ENCODE measurements around the gene DDO. TPM values are rescaled to one million over a fixed set of nuclear protein-coding genes. Genes with fewer than 3 reads are reported as not detected.
A peak's percentile ranks its signal among the peaks of the same experiment; 100 is the strongest.

The DDO gene
- total RNA-seq, 6 donors from 2014 or later, result 1.4 to 7.6 (median 3.2) TPM

DNA sequence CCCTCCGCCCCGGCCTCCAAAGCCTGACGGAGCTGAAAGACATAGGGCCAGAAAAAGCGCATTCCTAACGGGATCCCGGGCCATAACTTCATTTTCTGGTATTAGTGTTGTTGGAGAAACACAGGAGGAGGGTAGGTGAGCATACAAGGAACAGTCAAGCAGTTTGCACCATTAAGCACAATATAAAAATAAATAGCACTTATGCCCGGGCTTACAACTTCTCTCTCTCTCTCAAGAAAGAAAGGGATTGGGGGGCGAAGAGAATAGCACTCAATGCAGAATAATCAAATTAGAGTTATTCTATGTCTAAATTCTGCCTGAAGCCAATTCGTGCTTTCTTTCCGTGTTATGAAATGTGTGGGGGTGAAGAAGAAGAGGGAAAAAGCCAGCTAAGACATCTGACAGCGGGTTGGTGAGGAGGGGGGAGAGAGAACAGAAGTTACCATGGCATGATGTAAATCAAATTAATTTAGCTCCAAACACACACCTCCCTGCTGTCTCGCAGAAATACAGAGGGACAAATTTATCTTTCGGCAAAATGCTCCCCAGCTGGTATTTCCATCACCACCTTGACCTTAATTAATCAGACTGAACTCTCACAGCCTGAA lies 56.7 kb downstream of the DDO start:
- no peak for ATAC-seq (ENCODE audit: low FRiP score in 2 of 2)
- Histone ChIP-seq H3K27ac (peak overlapping the region; percentile 66 to 82 (median 79)), H3K4me1 (peaks cover 0 to 6% (median 6%) of the 10 kb centered on the region in 4 donors), H3K9me3 (no peaks in the 10 kb centered on the region), H3K27me3 (peaks cover 0 to 7% (median 3%) of the 10 kb centered on the region in 4 donors), H3K4me3 (peak overlapping the region; percentile 21 to 62 (median 54)), H3K36me3 (no peaks in the 10 kb centered on the region)
- TF ChIP-seq POLR2AphosphoS5 (IDR thresholded peaks at IDR 0.05), result no peak
- TF ChIP-seq, protein P1, sequence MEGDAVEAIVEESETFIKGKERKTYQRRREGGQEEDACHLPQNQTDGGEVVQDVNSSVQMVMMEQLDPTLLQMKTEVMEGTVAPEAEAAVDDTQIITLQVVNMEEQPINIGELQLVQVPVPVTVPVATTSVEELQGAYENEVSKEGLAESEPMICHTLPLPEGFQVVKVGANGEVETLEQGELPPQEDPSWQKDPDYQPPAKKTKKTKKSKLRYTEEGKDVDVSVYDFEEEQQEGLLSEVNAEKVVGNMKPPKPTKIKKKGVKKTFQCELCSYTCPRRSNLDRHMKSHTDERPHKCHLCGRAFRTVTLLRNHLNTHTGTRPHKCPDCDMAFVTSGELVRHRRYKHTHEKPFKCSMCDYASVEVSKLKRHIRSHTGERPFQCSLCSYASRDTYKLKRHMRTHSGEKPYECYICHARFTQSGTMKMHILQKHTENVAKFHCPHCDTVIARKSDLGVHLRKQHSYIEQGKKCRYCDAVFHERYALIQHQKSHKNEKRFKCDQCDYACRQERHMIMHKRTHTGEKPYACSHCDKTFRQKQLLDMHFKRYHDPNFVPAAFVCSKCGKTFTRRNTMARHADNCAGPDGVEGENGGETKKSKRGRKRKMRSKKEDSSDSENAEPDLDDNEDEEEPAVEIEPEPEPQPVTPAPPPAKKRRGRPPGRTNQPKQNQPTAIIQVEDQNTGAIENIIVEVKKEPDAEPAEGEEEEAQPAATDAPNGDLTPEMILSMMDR (IDR thresholded peaks at IDR 0.05), result no peak
- WGBS, 2 donors, result 56 to 57% methylated on average over 12 to 13 of the region's 13 CpGs
- no peak for DNase-seq

DNA sequence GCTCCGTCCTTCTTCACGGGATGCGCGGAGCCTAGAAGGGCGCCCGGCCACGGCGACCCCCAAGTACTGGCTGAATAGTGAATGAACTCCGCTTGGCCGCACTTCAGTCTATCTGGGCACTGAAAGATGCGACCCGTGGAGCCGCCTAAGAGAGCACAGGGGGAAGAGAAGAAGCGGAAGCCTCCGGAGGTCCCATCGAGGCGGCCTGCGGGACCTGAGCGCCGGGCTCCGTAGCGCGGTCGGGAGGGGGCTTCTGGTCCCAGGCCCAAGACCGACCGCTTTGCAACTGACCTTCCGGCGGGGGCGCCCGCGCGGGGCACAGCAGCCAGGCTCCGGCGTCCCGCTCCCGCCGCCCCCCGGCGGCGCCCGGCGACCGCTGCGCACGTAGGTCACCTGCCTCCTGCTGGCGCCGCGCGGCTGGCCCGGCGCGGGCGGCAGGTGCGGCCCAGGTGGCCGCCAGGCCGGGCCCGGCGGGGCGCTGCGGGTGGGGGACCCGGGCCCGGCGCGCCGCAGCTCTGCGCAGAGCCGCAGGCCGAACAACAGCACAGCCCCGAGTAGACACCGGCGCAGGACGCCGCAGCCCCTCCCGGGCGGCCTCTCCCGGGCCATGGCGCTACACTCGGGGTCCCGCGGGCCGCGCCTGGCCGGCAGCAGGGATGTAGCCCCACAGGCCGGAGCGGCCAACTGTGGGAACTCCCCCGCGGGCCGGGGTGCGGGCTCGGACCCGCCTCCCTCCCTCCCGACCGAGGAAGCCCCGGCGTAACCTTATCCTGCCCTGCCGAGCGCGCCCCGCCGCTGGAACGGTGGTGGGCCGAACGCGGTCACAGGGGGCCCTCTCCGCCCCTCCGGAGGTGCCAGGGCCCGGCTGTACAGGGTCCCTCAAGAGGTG lies 57.5 kb downstream of the DDO start, which contains the start of gene METTL24:
TSS of gene METTL24 (minus strand) at position 686 of the 889 bp plus-strand sequence. CDS start at position 609, 77 bp downstream.
- Histone ChIP-seq H3K27me3 (peaks cover 0 to 7% (median 3%) of the 10 kb centered on the region in 4 donors), H3K4me3 (peak within 1 kb of the TSS; percentile 44 to 62 (median 54)), H3K4me1 (peaks cover 0 to 6% (median 6%) of the 10 kb centered on the region in 4 donors), H3K27ac (peak within 1 kb of the TSS; percentile 66 to 82 (median 80)), H3K9me3 (no peaks in the 10 kb centered on the region), H3K36me3 (no peaks in the 10 kb centered on the region)
- WGBS, 2 donors, result 2 to 9% methylated on average over 8 to 37 of the region's 107 CpGs
- TF ChIP-seq POLR2AphosphoS5 (IDR thresholded peaks at IDR 0.05), result no peak
- TF ChIP-seq, protein P1 (IDR thresholded peaks at IDR 0.05), result peak in 1 of 6 experiments; percentile 28
- TF ChIP-seq EP300 (IDR thresholded peaks at IDR 0.05), result no peak
- TF ChIP-seq POLR2A (IDR thresholded peaks at IDR 0.05), result no peak
- ATAC-seq (ENCODE audit: low FRiP score in 2 of 2) (peak in 1 of 2 donors; percentile 51), DNase-seq (peak in 1 of 2 donors; percentile 88)

DNA sequence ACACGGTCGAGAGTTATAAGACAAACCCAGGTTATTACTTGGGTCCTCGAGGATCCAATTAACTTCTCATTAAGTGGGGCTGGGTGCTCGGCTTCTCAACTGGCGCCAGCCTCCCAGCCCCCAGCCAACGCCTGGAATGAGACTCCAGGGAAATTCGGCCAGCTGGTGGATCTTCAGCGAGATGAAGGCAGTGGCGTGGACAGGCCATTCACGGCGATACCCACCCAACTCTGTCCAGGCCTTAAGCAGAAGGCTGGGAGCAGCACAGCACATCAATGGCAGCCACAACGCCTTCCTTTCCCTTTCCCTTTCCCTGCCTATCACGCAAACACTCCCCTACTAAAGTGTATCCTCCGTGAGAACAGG lies 58.1 kb downstream of the DDO start:
- H3K36me3 ChIP-seq, result no peaks in the 10 kb centered on the region
- peaks cover 0 to 9% (median 6%) of the 10 kb centered on the region in 4 donors for H3K4me1 ChIP-seq
- no peaks in the 10 kb centered on the region for H3K9me3 ChIP-seq
- WGBS, 2 donors, result 40 to 59% methylated on average over 7 to 14 of the region's 14 CpGs
- TF ChIP-seq EP300 (IDR thresholded peaks at IDR 0.05) (no peak), POLR2A (IDR thresholded peaks at IDR 0.05) (no peak), POLR2AphosphoS5 (IDR thresholded peaks at IDR 0.05) (no peak)
- TF ChIP-seq, protein P1 (IDR thresholded peaks at IDR 0.05), result no peak
- peak overlapping the region; percentile 36 to 82 (median 70) for H3K27ac ChIP-seq
- DNase-seq (no peak), ATAC-seq (ENCODE audit: low FRiP score in 2 of 2) (peak in 1 of 2 donors; percentile 21)
- H3K27me3 ChIP-seq, result peaks cover 0 to 7% (median 3%) of the 10 kb centered on the region in 4 donors
- peak overlapping the region; percentile 44 to 62 (median 54) for H3K4me3 ChIP-seq

DNA sequence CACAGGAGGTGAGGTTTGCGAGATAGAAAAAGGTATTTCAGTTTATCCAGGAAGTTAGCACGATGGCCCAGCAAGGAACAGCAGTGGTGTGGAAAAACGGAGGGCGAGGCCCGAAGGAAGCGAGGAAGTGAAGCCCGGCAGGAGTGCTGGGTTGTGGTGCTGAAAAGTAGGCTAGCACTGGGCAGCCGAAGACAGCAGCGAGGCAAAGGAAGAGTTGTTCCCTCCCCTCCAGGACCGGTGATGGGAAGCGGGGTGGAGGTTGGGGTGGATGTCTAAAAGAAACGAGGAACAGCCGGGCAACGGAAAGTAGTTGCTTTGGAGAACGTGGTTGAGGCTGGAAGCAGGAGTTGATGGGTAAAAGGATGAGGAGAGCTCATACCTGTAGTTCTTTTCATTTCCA lies 58.6 kb downstream of the DDO start:
- H3K36me3 ChIP-seq, result no peaks in the 10 kb centered on the region
- DNase-seq (no peak), ATAC-seq (ENCODE audit: low FRiP score in 2 of 2) (no peak)
- TF ChIP-seq EP300 (IDR thresholded peaks at IDR 0.05), result no peak
- TF ChIP-seq POLR2AphosphoS5 (IDR thresholded peaks at IDR 0.05), result no peak
- TF ChIP-seq, protein P1 (IDR thresholded peaks at IDR 0.05), result no peak
- TF ChIP-seq POLR2A (IDR thresholded peaks at IDR 0.05), result no peak
- H3K27me3 ChIP-seq, result peaks cover 0 to 7% (median 3%) of the 10 kb centered on the region in 4 donors
- no peak overlapping the region for H3K4me3 ChIP-seq
- WGBS, 2 donors, result 75 to 83% methylated on average over 15 of the region's 15 CpGs
- no peaks in the 10 kb centered on the region for H3K9me3 ChIP-seq
- H3K27ac ChIP-seq, result peak overlapping the region in 2 of 4 donors; percentile 36 to 79
- H3K4me1 ChIP-seq, result peaks cover 0 to 12% (median 8%) of the 10 kb centered on the region in 4 donors

Measured in upper lobe of left lung (tissue), 6 donors.